IMR-90 (cell line): ENCODE measurements around the gene SARS1. TPM values are rescaled to one million over a fixed set of nuclear protein-coding genes. Genes with fewer than 3 reads are reported as not detected.

Experiments used
- ATAC-seq: fragments of 200-7000 bp; cut with Tn5 transposase; 2 replicates; pipeline ENCODE4 v1.9.1; 2020; ENCODE audit warnings: low read depth, mild to moderate bottlenecking, moderate library complexity
- BruUV-seq: library from RNA; stranded (reverse); fragments of 400-500 nt; replicated peaks from 2 replicates; lab custom pipeline; 2021; lab: Mats Ljungman, UMichigan
- CTCF ChIA-PET: fragments of 300-600 bp; formaldehyde crosslinking; extraction: SDS; loops from one replicate; lab custom pipeline; 2021; ENCODE audit warnings: antibody characterized with exemption; lab: Yijun Ruan, JAX
- POLR2A ChIA-PET: fragments of 300-600 bp; sonication (Branson Sonifier 250); formaldehyde crosslinking; loops from one replicate; lab custom pipeline; 2022; ENCODE audit warnings: antibody characterized with exemption; ENCODE audit not compliant: unreplicated experiment; lab: Charles Lee
- DNase-seq: peaks from one replicate; pipeline ENCODE4 v3.0.0; 2013
- H2AFZ ChIP-seq: replicated peaks from 2 replicates; pipeline ENCODE3; 2013; ENCODE audit warnings: low read length, mild to moderate bottlenecking; ENCODE audit not compliant: poor library complexity
- H2AK5ac ChIP-seq: 2 replicates; pipeline ENCODE4 v1.6.1; 2013; ENCODE audit warnings: low read depth, low read length, inconsistent platforms
- H2AK9ac ChIP-seq: replicated peaks from 2 replicates; pipeline ENCODE3; 2013; ENCODE audit warnings: mild to moderate bottlenecking, low read depth, low read length, moderate library complexity; ENCODE audit not compliant: poor library complexity
- H2BK120ac ChIP-seq: 2 replicates; pipeline ENCODE4 v1.6.1; 2013; ENCODE audit warnings: low read depth, low read length, inconsistent platforms
- H2BK15ac ChIP-seq: 3 replicates; pipeline ENCODE4 v1.6.1; 2013; ENCODE audit warnings: low read depth, low read length, inconsistent platforms
- H2BK20ac ChIP-seq: 2 replicates; pipeline ENCODE4 v1.6.1; 2013; ENCODE audit warnings: low read depth, mild to moderate bottlenecking, inconsistent platforms, low read length, moderate library complexity
- H2BK5ac ChIP-seq: 2 replicates; pipeline ENCODE4 v1.6.1; 2013; ENCODE audit warnings: mild to moderate bottlenecking, low read depth, low read length, inconsistent platforms; ENCODE audit not compliant: poor library complexity, severe bottlenecking
- H3K14ac ChIP-seq: replicated peaks from 2 replicates; pipeline ENCODE4 v1.6.1; 2013; ENCODE audit warnings: low read depth, low read length, inconsistent platforms
- H3K18ac ChIP-seq: 2 replicates; pipeline ENCODE4 v1.6.1; 2013; ENCODE audit warnings: low read depth, low read length, control low read depth
- H3K23ac ChIP-seq: 2 replicates; pipeline ENCODE4 v1.6.1; 2013; ENCODE audit warnings: low read depth, low read length, inconsistent platforms
- H3K27ac ChIP-seq: 2 replicates; pipeline ENCODE4 v1.5.1; 2013; ENCODE audit warnings: mild to moderate bottlenecking, control low read depth, low read length; ENCODE audit not compliant: insufficient read depth
- H3K27me3 ChIP-seq: 2 replicates; pipeline ENCODE4 v1.6.1; 2013; ENCODE audit warnings: low read length; ENCODE audit not compliant: control insufficient read depth, insufficient read depth
- H3K36me3 ChIP-seq: 2 replicates; pipeline ENCODE4 v1.6.1; 2013; ENCODE audit warnings: low read length, mixed read lengths; ENCODE audit not compliant: control insufficient read depth, insufficient read depth
- H3K4ac ChIP-seq: 2 replicates; pipeline ENCODE4 v1.6.1; 2013; ENCODE audit warnings: low read depth, low read length, inconsistent platforms
- H3K4me1 ChIP-seq: 2 replicates; pipeline ENCODE4 v1.6.1; 2013; ENCODE audit warnings: low read length, mixed read lengths; ENCODE audit not compliant: control insufficient read depth, insufficient read depth
- H3K4me2 ChIP-seq: 2 replicates; pipeline ENCODE4 v1.6.1; 2013; ENCODE audit warnings: low read depth, mild to moderate bottlenecking, control low read depth, low read length, moderate library complexity
- H3K4me3 ChIP-seq: 2 replicates; pipeline ENCODE4 v1.5.1; 2013; ENCODE audit warnings: low read depth, mild to moderate bottlenecking, control low read depth, low read length, moderate library complexity; ENCODE audit not compliant: insufficient read depth
- H3K56ac ChIP-seq: 2 replicates; pipeline ENCODE4 v1.6.1; 2013; ENCODE audit warnings: low read length, inconsistent platforms; ENCODE audit not compliant: insufficient read depth; ENCODE audit errors: extremely low read depth
- H3K79me1 ChIP-seq, 2 experiments: 2 replicates each; pipeline ENCODE4 v1.6.1; 2013; ENCODE audit warnings: low read length in 2 of 2, inconsistent platforms in 1 of 2, low read depth in 1 of 2
- H3K9ac ChIP-seq: 2 replicates; pipeline ENCODE4 v1.6.1; 2013; ENCODE audit warnings: low read depth, low read length, control low read depth
- H3K9me1 ChIP-seq: 2 replicates; pipeline ENCODE4 v1.6.1; 2013; ENCODE audit warnings: low read length, inconsistent platforms; ENCODE audit not compliant: insufficient read depth
- H3K9me3 ChIP-seq: 2 replicates; pipeline ENCODE4 v1.6.1; 2013; ENCODE audit warnings: low read length; ENCODE audit not compliant: control insufficient read depth, insufficient read depth
- H4K20me1 ChIP-seq: 2 replicates; pipeline ENCODE4 v1.6.1; 2013; ENCODE audit warnings: low read length, inconsistent platforms; ENCODE audit not compliant: insufficient read depth
- H4K5ac ChIP-seq: 2 replicates; pipeline ENCODE4 v1.6.1; 2013; ENCODE audit warnings: mild to moderate bottlenecking, low read depth, low read length, control low read depth
- H4K8ac ChIP-seq, 2 experiments: 2 replicates each; pipeline ENCODE4 v1.6.1; 2013; ENCODE audit warnings: low read depth in 2 of 2, low read length in 2 of 2, control low read depth in 1 of 2, inconsistent platforms in 1 of 2
- H4K91ac ChIP-seq: 2 replicates; pipeline ENCODE4 v1.6.1; 2013; ENCODE audit warnings: low read depth, low read length, inconsistent platforms; ENCODE audit not compliant: insufficient read depth
- BHLHE40 ChIP-seq: fragments of 150-350 bp; IDR thresholded peaks from 2 replicates; pipeline ENCODE4 v1.6.1; 2016; ENCODE audit warnings: mild to moderate bottlenecking, low read depth, low read length
- CHD1 ChIP-seq: IDR thresholded peaks from 2 replicates; pipeline ENCODE4 v1.6.1; 2012; ENCODE audit warnings: low read depth, low read length, improper control_type of control experiment
- ELK1 ChIP-seq: fragments of 150-350 bp; IDR thresholded peaks from 2 replicates; pipeline ENCODE4 v1.6.1; 2016; ENCODE audit warnings: low read depth, mild to moderate bottlenecking, low read length, moderate library complexity, borderline replicate concordance
- MAFK ChIP-seq: IDR thresholded peaks from 2 replicates; pipeline ENCODE4 v1.6.1; 2012; ENCODE audit warnings: low read depth, low read length, improper control_type of control experiment
- MAZ ChIP-seq: IDR thresholded peaks from 2 replicates; pipeline ENCODE4 v1.6.1; 2012; ENCODE audit warnings: low read depth, mild to moderate bottlenecking, low read length, improper control_type of control experiment, moderate library complexity, borderline replicate concordance
- NFE2L2 ChIP-seq: fragments of 150-350 bp; IDR thresholded peaks from 2 replicates; pipeline ENCODE4 v1.6.1; 2016; ENCODE audit warnings: low read depth, mild to moderate bottlenecking, low read length
- POLR2A ChIP-seq: IDR thresholded peaks from 2 replicates; pipeline ENCODE4 v1.6.1; 2012; ENCODE audit warnings: mild to moderate bottlenecking, low read depth, low read length
- RAD21 ChIP-seq: IDR thresholded peaks from 2 replicates; pipeline ENCODE4 v1.6.1; 2012; ENCODE audit warnings: low read length, improper control_type of control experiment
- RCOR1 ChIP-seq: IDR thresholded peaks from 2 replicates; pipeline ENCODE4 v1.6.1; 2012; ENCODE audit warnings: mild to moderate bottlenecking, low read length, improper control_type of control experiment; ENCODE audit not compliant: insufficient replicate concordance
- RFX5 ChIP-seq: IDR thresholded peaks from 2 replicates; pipeline ENCODE4 v1.8.0; 2012; ENCODE audit warnings: low read depth, mild to moderate bottlenecking, low read length, moderate library complexity
- SMC3 ChIP-seq: fragments of 150-350 bp; IDR thresholded peaks from 2 replicates; pipeline ENCODE4 v1.6.1; 2016; ENCODE audit warnings: low read depth, mild to moderate bottlenecking, antibody characterized with exemption, low read length, moderate library complexity
- USF2 ChIP-seq: fragments of 150-350 bp; IDR thresholded peaks from 2 replicates; pipeline ENCODE4 v1.6.1; 2017; ENCODE audit warnings: mild to moderate bottlenecking, antibody characterized with exemption, low read length, low read depth
- whole genome bisulfite sequencing, 2 experiments: methylation state at CpG; one replicate each; pipeline versions ENCODE4 v1.1.5 to v1.1.7; 2013; ENCODE audit warnings: missing lambda C conversion rate in 2 of 2; ENCODE audit not compliant: insufficient read length in 1 of 2; ENCODE audit errors: extremely low coverage in 2 of 2; 5-methylcytosine and 5-hydroxymethylcytosine counted together
- dilution Hi-C: fragments of 300-500 bp; cut with HindIII; formaldehyde crosslinking; loops from one replicate; pipeline ENCODE4 v1.14.3; 2018; ENCODE audit warnings: low sequenced_read_pairs; ENCODE audit not compliant: unreplicated experiment
- in situ Hi-C: fragments of 300-500 bp; cut with MboI; formaldehyde crosslinking; loops from 3 replicates; pipeline ENCODE4 v1.14.3; 2019; ENCODE audit warnings: low sequenced_read_pairs, inconsistent platforms, mixed read lengths
- intact Hi-C: fragments of 100-400 bp; cut with micrococcal nuclease; formaldehyde crosslinking; loops from 2 replicates; pipeline ENCODE4 v1.10.0; 2022
- polyA plus RNA-seq, 3 experiments: library from polyadenylated mRNA; depleted of rRNA; stranded (reverse); fragments of >200 nt; gene quantifications; 2 replicates each; pipeline ENCODE4 v1.2.3, GENCODE V29; 2012; ENCODE audit warnings: low replicate concordance in 1 of 3
- total RNA-seq: library from RNA; depleted of rRNA; stranded (reverse); fragments of >200 nt; gene quantifications from 2 replicates; pipeline ENCODE4 v1.2.3, GENCODE V29; 2012

Gene SARS1
- total and polyA plus RNA-seq, 2 of the 4 experiments (the other 2 are of a cell fraction) = 231 to 348 TPM

GRCh38 chr1:109250454-109251276 lies 36.9 kb downstream of the SARS1 start:
- Histone ChIP-seq H2AK5ac (peak overlapping the region; percentile 53; the same call in 1 of the 2 replicates), H4K5ac (no peak overlapping the region), H3K9me1 (no peaks in the 10 kb centered on the region; the same call in 1 of the 2 replicates), H3K27me3 (no peaks in the 10 kb centered on the region), H3K9ac (no peak overlapping the region), H2BK5ac (no peak overlapping the region), H3K14ac (no peak overlapping the region), H3K4me1 (peaks cover 22% of the 10 kb centered on the region), H2BK15ac (no peak overlapping the region), H3K23ac (no peak overlapping the region), H3K18ac (no peak overlapping the region), H3K4me2 (no peak overlapping the region), H3K36me3 (no peaks in the 10 kb centered on the region), H3K27ac (no peak overlapping the region), H2AK9ac (peak overlapping the region; percentile 67), H2AFZ (peak overlapping the region; percentile 90), H3K79me1 (0 out of 4 replicates have a peak, but pooled peaks cover 0 to 8% of the 10 kb centered on the region in 2 experiments), H2BK20ac (no peak overlapping the region), H4K91ac (no peak overlapping the region), H3K56ac (no peak overlapping the region), H3K4me3 (no peak overlapping the region; the same call in 1 of the 2 replicates), H3K9me3 (no peaks in the 10 kb centered on the region), H4K20me1 (no peaks in the 10 kb centered on the region), H3K4ac (no peak overlapping the region), H2BK120ac (no peak overlapping the region), H4K8ac (no peak overlapping the region)
- TF ChIP-seq RFX5 = no peak
- no peak for TF ChIP-seq ELK1
- no peak for TF ChIP-seq SMC3
- no peak for TF ChIP-seq CHD1
- TF ChIP-seq MAZ = no peak
- TF ChIP-seq RCOR1 = no peak
- no peak for TF ChIP-seq BHLHE40
- TF ChIP-seq MAFK = no peak
- TF ChIP-seq NFE2L2 = no peak
- TF ChIP-seq RAD21 = no peak
- no peak for TF ChIP-seq POLR2A
- TF ChIP-seq USF2 = no peak
- in situ Hi-C loops = no loop called here
- ATAC-seq (no peak), DNase-seq (no peak)
- intact Hi-C loops = no loop called here
- no TSS peak for BruUV-seq
- ChIA-PET CTCF (no interaction called here), POLR2A (no interaction called here)
- 98% methylated on average over 12 of the region's 33 CpGs; no CpG with 5 or more reads in 1 of the 2 experiments for whole genome bisulfite sequencing, 2 experiments
- dilution Hi-C loops = no loop called here
